Gastroesophageal sphincter (tissue), 3 donors: Measurements from ENCODE around the gene NDUFA11.

Experiments used
- POLR2A ChIP-seq, 2 donors: fragments of 450-650 bp; IDR thresholded peaks; one replicate each; pipeline ENCODE4 v1.6.1; 2017; ENCODE audit warnings: antibody characterized with exemption in 2 of 2, mild to moderate bottlenecking in 2 of 2, moderate library complexity in 1 of 2
- POLR2AphosphoS5 ChIP-seq: sonication (generic); formaldehyde crosslinking; IDR thresholded peaks from one replicate; pipeline ENCODE4 v1.6.1; 2017; ENCODE audit warnings: antibody characterized with exemption
- TF ChIP-seq, protein P1 (sequence below), 4 experiments: fragments of 200-600 bp in 2 of 4; fragments of 450-650 bp in 2 of 4; sonication (generic) in 1 of 4; IDR thresholded peaks; one replicate each; pipeline ENCODE4 v1.5.1; 2017 to 2019; ENCODE audit warnings: antibody characterized with exemption in 4 of 4, mild to moderate bottlenecking in 2 of 4, moderate library complexity in 2 of 4

DNA sequence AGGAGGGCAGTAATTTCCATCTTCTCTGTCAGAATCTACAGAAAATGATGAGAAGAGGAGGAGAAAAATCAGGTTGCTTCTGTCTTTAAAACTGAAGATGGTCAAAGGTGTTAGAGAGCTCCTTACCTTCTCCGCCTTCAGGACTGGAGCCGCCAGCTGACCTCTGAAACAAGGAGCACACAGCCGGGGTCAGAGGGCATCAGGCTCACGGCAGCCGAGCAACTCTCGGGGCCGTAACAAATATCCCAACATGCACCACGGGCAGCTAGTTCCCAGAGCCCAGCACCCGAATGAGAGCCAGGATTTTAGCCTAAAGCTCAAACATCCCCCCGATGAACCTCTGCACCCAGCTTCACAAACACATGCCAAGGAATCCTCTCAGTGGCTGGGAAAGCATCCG, 38.1 kb upstream of the NDUFA11 start:
- TF ChIP-seq POLR2A (IDR thresholded peaks at IDR 0.05) (no peak), POLR2AphosphoS5 (no peak)
- TF ChIP-seq, protein P1, sequence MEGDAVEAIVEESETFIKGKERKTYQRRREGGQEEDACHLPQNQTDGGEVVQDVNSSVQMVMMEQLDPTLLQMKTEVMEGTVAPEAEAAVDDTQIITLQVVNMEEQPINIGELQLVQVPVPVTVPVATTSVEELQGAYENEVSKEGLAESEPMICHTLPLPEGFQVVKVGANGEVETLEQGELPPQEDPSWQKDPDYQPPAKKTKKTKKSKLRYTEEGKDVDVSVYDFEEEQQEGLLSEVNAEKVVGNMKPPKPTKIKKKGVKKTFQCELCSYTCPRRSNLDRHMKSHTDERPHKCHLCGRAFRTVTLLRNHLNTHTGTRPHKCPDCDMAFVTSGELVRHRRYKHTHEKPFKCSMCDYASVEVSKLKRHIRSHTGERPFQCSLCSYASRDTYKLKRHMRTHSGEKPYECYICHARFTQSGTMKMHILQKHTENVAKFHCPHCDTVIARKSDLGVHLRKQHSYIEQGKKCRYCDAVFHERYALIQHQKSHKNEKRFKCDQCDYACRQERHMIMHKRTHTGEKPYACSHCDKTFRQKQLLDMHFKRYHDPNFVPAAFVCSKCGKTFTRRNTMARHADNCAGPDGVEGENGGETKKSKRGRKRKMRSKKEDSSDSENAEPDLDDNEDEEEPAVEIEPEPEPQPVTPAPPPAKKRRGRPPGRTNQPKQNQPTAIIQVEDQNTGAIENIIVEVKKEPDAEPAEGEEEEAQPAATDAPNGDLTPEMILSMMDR (IDR thresholded peaks at IDR 0.05) = no peak
